OCI-LY7 (cell line): Measurements from ENCODE around the gene CTNNA3. TPM values are rescaled to one million over a fixed set of nuclear protein-coding genes. Genes with fewer than 3 reads are reported as not detected.

Experiments used
- BruUV-seq: library from RNA; stranded (reverse); fragments of 400-500 nt; replicated peaks from 2 replicates; lab custom pipeline; 2021; lab: Mats Ljungman, UMichigan
- CTCF ChIA-PET: fragments of 300-600 bp; sonication (Branson Sonifier 250); formaldehyde crosslinking; loops from one replicate; lab custom pipeline; 2022; ENCODE audit warnings: antibody characterized with exemption; ENCODE audit not compliant: unreplicated experiment; lab: Charles Lee
- POLR2A ChIA-PET: fragments of 300-600 bp; sonication (Branson Sonifier 250); formaldehyde crosslinking; loops from one replicate; lab custom pipeline; 2022; ENCODE audit warnings: antibody characterized with exemption; lab: Charles Lee
- DNase-seq: peaks from one replicate; pipeline ENCODE4 v3.0.0-alpha.2; 2015; ENCODE audit warnings: low spot score
- H2AFZ ChIP-seq: fragments of 200-600 bp; sonication (generic), shearing (Covaris generic); 2 replicates; pipeline ENCODE4 v1.6.1; 2014; ENCODE audit warnings: mild to moderate bottlenecking, antibody characterized with exemption, low read length, moderate library complexity
- H3K27ac ChIP-seq: fragments of 200-600 bp; sonication (generic); 2 replicates; pipeline ENCODE4 v1.5.1; 2014; ENCODE audit warnings: mixed run types, low read depth, mild to moderate bottlenecking, moderate library complexity, low read length, inconsistent platforms; ENCODE audit not compliant: poor library complexity, severe bottlenecking
- H3K36me3 ChIP-seq: fragments of 200-600 bp; sonication (generic); 2 replicates; pipeline ENCODE4 v1.6.1; 2014; ENCODE audit warnings: mild to moderate bottlenecking, antibody characterized with exemption, low read length, moderate library complexity, mixed read lengths; ENCODE audit not compliant: insufficient read depth
- H3K4me1 ChIP-seq: fragments of 200-600 bp; sonication (generic); 2 replicates; pipeline ENCODE4 v1.5.1; 2014; ENCODE audit warnings: mild to moderate bottlenecking, low read length; ENCODE audit not compliant: insufficient read depth, poor library complexity, severe bottlenecking
- H3K4me2 ChIP-seq: fragments of 200-600 bp; sonication (generic); 2 replicates; pipeline ENCODE4 v1.6.1; 2014; ENCODE audit warnings: mild to moderate bottlenecking, low read length
- H3K4me3 ChIP-seq: fragments of 200-600 bp; sonication (generic); 2 replicates; pipeline ENCODE4 v1.5.1; 2014; ENCODE audit warnings: mild to moderate bottlenecking, low read depth, low read length; ENCODE audit not compliant: poor library complexity, severe bottlenecking
- H3K79me2 ChIP-seq: fragments of 200-600 bp; sonication (generic); 2 replicates; pipeline ENCODE4 v1.6.1; 2016; ENCODE audit warnings: low read depth, mild to moderate bottlenecking, low read length, moderate library complexity, mixed read lengths; ENCODE audit not compliant: insufficient read depth
- H3K9me2 ChIP-seq: fragments of 200-600 bp; sonication (generic); 2 replicates; pipeline ENCODE4 v1.6.1; 2016; ENCODE audit warnings: mild to moderate bottlenecking, low read length, mixed read lengths; ENCODE audit not compliant: insufficient read depth
- H3K9me3 ChIP-seq: fragments of 200-600 bp; sonication (generic); 2 replicates; pipeline ENCODE4 v1.6.1; 2014; ENCODE audit warnings: mild to moderate bottlenecking, mixed run types, low read length, mixed read lengths
- H4K20me1 ChIP-seq: fragments of 200-600 bp; sonication (generic); 2 replicates; pipeline ENCODE4 v1.6.1; 2014; ENCODE audit warnings: mild to moderate bottlenecking, antibody characterized with exemption, low read length, moderate library complexity, mixed read lengths; ENCODE audit not compliant: insufficient read depth
- EZH2phosphoT487 ChIP-seq: fragments of 200-600 bp; sonication (generic); IDR thresholded peaks from 2 replicates; pipeline ENCODE4 v1.6.1; 2018; ENCODE audit warnings: low read depth, borderline replicate concordance, mild to moderate bottlenecking, mixed run types, antibody characterized with exemption, low read length, moderate library complexity, mixed read lengths
- intact Hi-C: fragments of 100-400 bp; cut with micrococcal nuclease; formaldehyde crosslinking; loops from one replicate; pipeline ENCODE4 v1.10.0; 2022; ENCODE audit not compliant: unreplicated experiment
- total RNA-seq, 2 experiments: library from RNA; depleted of rRNA in 1 of 2; stranded (reverse); fragments of >200 nt in 1 of 2; shearing (Covaris generic) in 1 of 2; gene quantifications; 2 replicates each; pipeline ENCODE4 v1.2.3, GENCODE V29; 2014 to 2022
- TF ChIP-seq, protein P1 (sequence below): fragments of 200-600 bp; sonication (generic); conservative IDR thresholded peaks from 2 replicates; pipeline ENCODE4 v1.5.1; 2014; ENCODE audit warnings: mild to moderate bottlenecking, antibody characterized with exemption, low read length, moderate library complexity, mixed read lengths

The CTNNA3 gene
- total RNA-seq, 2 experiments from 2014 or later: not detected

DNA sequence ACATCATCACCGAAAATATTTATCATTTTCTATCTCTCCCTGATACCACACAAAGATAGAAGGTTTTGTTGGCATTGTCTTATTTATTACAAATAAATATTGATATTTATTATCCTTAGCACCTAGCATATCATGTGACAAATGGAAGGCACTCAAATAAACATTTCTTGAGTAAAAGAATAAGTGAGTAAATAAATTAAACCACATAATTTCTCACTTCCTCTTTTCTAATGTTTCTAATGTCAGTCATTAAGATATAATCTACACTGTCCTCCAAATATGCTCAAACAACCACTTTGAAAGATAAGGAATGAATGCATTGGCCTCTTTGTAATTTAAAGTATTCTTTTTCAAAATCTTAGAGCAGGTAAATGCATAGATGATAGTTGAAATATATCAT, 1797.9 kb downstream of the CTNNA3 start:
- POLR2A ChIA-PET: no interaction called here
- Histone ChIP-seq H3K4me3 (no peak overlapping the region), H3K9me3 (no peaks in the 10 kb centered on the region), H4K20me1 (no peaks in the 10 kb centered on the region), H3K79me2 (no peaks in the 10 kb centered on the region), H2AFZ (no peak overlapping the region), H3K4me1 (no peaks in the 10 kb centered on the region), H3K27ac (no peak overlapping the region), H3K4me2 (no peak overlapping the region), H3K36me3 (no peaks in the 10 kb centered on the region), H3K9me2 (no peaks in the 10 kb centered on the region)
- BruUV-seq: no TSS peak
- no peak for TF ChIP-seq EZH2phosphoT487
- TF ChIP-seq, protein P1, sequence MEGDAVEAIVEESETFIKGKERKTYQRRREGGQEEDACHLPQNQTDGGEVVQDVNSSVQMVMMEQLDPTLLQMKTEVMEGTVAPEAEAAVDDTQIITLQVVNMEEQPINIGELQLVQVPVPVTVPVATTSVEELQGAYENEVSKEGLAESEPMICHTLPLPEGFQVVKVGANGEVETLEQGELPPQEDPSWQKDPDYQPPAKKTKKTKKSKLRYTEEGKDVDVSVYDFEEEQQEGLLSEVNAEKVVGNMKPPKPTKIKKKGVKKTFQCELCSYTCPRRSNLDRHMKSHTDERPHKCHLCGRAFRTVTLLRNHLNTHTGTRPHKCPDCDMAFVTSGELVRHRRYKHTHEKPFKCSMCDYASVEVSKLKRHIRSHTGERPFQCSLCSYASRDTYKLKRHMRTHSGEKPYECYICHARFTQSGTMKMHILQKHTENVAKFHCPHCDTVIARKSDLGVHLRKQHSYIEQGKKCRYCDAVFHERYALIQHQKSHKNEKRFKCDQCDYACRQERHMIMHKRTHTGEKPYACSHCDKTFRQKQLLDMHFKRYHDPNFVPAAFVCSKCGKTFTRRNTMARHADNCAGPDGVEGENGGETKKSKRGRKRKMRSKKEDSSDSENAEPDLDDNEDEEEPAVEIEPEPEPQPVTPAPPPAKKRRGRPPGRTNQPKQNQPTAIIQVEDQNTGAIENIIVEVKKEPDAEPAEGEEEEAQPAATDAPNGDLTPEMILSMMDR: no peak
- CTCF ChIA-PET: no interaction called here
- intact Hi-C loops: no loop called here
- DNase-seq: no peak

DNA sequence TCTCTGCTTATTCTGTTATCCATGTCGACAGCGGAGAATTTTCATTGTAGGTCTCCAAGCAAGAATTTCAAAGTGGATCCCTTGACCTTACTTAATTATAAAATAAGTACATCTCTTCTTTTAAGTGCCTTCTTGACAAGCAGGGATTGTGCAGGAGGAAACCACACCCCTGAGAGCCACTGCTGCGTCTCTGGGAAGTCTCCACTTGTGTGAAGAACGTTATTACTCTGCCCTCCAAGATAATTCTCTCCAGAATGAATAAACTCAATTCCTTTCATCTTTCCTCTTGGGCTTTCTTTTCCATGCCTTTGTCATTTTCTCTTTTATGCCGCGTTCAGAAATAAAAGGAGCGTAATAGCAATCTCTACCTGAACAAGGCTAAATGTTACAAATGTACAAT, 1801.0 kb downstream of the CTNNA3 start:
- Histone ChIP-seq H3K4me3 (no peak overlapping the region), H3K9me3 (no peaks in the 10 kb centered on the region), H2AFZ (no peak overlapping the region), H3K4me2 (no peak overlapping the region), H3K36me3 (no peaks in the 10 kb centered on the region), H3K9me2 (no peaks in the 10 kb centered on the region), H4K20me1 (no peaks in the 10 kb centered on the region), H3K79me2 (no peaks in the 10 kb centered on the region), H3K4me1 (no peaks in the 10 kb centered on the region), H3K27ac (no peak overlapping the region)
- CTCF ChIA-PET: no interaction called here
- intact Hi-C loops: no loop called here
- TF ChIP-seq EZH2phosphoT487: no peak
- TF ChIP-seq, protein P1: no peak
- no peak for DNase-seq
- no TSS peak for BruUV-seq
- POLR2A ChIA-PET: no interaction called here

DNA sequence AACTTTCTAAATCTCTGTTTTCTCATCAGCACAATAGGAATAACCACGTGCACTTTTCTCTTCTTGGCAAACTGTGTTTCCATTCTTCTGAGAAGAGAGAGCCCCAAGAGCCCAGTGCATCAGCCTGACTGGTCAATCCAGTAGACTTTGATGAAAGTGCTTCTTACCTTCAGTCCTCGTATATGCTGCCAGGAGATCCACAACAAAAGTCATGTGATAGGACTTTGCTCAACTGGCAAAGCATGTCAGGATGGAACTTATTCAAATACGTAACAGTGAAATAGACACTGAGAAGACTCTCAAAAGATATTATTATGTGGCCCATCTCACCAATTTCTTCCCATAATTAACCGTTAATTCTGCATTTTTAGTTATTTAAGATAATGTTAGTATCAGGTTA, 1801.6 kb downstream of the CTNNA3 start:
- Histone ChIP-seq H3K27ac (no peak overlapping the region), H4K20me1 (no peaks in the 10 kb centered on the region), H3K9me2 (no peaks in the 10 kb centered on the region), H3K79me2 (no peaks in the 10 kb centered on the region), H2AFZ (no peak overlapping the region), H3K4me2 (no peak overlapping the region), H3K9me3 (no peaks in the 10 kb centered on the region), H3K4me3 (no peak overlapping the region), H3K36me3 (no peaks in the 10 kb centered on the region), H3K4me1 (no peaks in the 10 kb centered on the region)
- CTCF ChIA-PET: no interaction called here
- BruUV-seq: no TSS peak
- TF ChIP-seq EZH2phosphoT487: no peak
- TF ChIP-seq, protein P1: no peak
- POLR2A ChIA-PET: interaction anchor here (0.8 kb wide), 1 partner anchor 10 kb away, joined by 6 read pairs; no protein-coding TSS in a partner anchor
- intact Hi-C loops: no loop called here
- no peak for DNase-seq
